GM12865 (cell line): Measurements from ENCODE around the gene SPRY1.

Experiments used
- DNase-seq: peaks from one replicate; pipeline ENCODE4 v3.0.0; 2010; ENCODE audit warnings: low read depth
- H3K4me3 ChIP-seq: 2 replicates; pipeline ENCODE4 v1.5.1; 2011; ENCODE audit warnings: mild to moderate bottlenecking, low read depth, low read length, control low read depth
- TF ChIP-seq, protein P1 (sequence below): IDR thresholded peaks from 2 replicates; pipeline ENCODE4 v1.5.1; 2011; ENCODE audit warnings: low read length, control low read depth, low read depth, inconsistent platforms; ENCODE audit not compliant: insufficient read depth; ENCODE audit errors: missing control alignments

Gene SPRY1, protein sequence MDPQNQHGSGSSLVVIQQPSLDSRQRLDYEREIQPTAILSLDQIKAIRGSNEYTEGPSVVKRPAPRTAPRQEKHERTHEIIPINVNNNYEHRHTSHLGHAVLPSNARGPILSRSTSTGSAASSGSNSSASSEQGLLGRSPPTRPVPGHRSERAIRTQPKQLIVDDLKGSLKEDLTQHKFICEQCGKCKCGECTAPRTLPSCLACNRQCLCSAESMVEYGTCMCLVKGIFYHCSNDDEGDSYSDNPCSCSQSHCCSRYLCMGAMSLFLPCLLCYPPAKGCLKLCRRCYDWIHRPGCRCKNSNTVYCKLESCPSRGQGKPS

DNA sequence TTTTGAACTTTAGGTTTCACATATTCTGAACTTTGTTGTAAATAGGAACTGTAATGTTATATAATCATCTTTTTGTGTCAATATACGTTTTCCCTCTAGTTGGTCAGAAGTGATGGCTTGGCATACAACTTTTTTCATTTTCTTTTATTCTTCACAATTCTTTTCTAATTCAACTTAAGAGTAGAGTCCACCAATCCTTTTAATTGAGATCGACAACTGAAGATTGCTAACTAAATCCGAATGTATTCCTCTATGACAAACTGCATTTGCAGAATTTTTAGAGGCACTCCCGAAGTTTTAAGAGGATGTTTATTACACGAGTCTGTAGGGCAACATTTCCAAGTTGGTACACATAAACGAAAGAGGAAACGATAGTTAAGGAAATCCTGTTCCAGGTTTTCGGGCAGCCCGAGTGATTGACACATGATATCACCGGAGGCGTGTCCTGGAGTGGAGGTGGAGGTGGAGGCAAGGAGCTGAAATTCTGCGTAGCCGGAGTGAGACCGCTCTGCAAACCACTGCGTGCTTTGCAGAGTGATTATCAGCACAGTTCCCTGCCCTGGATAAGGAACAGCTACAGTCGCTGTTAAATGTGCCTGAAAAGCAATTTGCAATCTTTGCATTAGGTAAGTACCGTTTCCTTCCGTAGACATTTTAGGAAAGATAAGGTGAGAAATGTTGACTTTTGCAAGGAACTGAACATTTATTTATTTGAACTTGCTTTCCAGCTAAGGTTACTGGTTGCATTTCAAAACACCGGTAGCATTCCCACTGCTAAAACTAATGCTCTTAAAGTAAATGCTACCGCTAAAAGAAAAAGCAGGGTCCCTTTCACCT, at the start of gene SPRY1:
Gene SPRY1, plus strand, starts transcription at position 489 of the 837 bp plus-strand sequence. CDS start 4,797 bp downstream, outside the sequence.
- TF ChIP-seq, protein P1, sequence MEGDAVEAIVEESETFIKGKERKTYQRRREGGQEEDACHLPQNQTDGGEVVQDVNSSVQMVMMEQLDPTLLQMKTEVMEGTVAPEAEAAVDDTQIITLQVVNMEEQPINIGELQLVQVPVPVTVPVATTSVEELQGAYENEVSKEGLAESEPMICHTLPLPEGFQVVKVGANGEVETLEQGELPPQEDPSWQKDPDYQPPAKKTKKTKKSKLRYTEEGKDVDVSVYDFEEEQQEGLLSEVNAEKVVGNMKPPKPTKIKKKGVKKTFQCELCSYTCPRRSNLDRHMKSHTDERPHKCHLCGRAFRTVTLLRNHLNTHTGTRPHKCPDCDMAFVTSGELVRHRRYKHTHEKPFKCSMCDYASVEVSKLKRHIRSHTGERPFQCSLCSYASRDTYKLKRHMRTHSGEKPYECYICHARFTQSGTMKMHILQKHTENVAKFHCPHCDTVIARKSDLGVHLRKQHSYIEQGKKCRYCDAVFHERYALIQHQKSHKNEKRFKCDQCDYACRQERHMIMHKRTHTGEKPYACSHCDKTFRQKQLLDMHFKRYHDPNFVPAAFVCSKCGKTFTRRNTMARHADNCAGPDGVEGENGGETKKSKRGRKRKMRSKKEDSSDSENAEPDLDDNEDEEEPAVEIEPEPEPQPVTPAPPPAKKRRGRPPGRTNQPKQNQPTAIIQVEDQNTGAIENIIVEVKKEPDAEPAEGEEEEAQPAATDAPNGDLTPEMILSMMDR, result no peak
- peak within 1 kb of the TSS; percentile 86 for H3K4me3 ChIP-seq
- peak; percentile 82 for DNase-seq

DNA sequence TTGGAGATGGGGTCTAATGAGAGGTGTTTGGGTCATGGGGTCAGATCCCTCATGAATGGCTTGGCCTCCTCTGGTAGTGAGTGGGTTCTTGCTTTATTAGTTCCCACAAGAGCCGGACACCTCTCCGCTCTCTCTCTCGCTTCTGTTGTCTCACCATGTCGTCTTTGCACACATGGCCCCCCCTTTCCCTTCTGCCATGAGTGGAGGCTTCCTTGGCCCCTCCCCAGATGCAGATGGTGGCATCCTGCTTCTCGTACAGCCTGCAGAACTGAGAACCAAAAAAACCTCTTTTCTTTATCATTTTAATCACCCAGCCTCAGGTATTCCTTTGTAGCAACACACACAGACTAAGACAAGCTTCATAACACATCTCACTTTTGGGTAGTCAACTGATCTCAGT, 49.6 kb upstream of the SPRY1 start:
- no peak overlapping the region for H3K4me3 ChIP-seq
- TF ChIP-seq, protein P1, result no peak
- DNase-seq, result no peak

DNA sequence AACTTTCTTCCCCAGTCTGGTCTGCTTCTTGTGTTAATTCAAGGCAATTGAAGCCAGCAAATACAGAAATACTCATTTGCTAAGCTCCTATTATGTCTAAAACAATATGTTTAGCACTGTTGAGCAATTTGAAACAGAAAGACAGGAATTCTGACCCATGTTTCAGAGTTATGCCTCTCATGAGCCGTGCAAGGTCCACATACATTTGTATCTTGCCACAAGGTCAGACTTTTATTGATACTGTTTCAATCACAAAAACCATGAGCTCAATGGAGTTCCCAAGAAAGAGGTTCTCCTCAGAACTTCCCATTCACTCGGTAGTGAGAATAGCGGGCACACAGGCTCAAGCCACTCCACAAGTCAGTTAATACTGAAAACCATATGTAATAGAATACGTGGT, 47.6 kb upstream of the SPRY1 start:
- TF ChIP-seq, protein P1, result no peak
- no peak for DNase-seq
- H3K4me3 ChIP-seq, result no peak overlapping the region

DNA sequence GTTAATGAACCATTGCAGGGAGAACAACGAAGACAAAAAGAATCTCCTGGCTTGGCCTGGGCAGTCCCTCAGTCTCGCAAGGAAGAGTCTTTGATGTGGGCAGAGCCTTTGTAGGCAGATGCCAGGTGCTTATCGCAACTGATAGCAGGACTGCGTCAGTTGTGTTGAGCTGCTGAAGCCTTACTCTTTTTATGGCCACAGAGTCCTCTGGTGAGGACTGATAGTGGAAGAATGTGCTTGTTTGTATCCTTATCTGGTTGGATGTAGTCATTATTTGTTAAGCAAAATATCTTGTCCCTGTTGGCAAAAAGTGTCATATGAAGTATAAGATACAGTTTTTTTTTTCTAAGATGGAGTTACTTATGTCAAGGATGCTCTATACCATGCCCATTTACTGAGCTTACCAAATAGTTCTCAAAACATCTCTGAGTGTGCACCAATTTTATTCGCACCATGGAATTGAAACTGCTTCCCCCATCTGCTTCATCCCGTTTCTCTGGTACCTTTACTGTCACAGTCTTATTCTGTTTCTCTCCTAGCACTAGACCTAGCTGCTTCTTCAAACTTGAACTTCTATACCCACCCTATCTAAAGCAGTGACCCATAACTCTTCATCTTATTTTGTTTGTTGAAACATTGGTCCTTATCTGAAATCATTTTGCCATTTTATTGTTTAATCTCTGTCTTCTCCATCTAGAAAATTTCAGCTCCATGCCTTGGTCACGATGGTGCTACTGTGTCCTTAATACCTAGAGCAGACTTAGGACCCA, 47.0 kb upstream of the SPRY1 start:
- TF ChIP-seq, protein P1, result no peak
- DNase-seq, result no peak

DNA sequence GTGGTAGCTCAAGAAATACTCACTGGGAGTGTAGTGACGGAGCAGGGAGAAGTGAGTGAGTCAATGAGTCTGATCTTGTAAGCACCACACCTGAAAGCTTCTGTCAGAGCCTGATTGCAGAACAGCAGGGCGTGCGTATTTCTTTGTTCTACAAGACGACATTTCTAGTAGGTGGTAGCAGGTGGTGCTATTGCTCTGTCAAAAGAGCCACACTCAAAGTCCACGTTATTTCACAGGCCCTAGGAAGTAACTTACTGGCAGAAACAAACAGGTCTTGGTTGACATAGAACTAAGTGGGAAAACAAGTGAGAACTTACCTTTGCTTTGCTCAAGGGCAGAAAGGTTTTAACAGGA, 46.4 kb upstream of the SPRY1 start:
- DNase-seq, result peak; percentile 32
- H3K4me3 ChIP-seq, result no peak overlapping the region
- TF ChIP-seq, protein P1, result no peak

More for the DNA sequence above, 47.0 kb upstream of the SPRY1 start:
- H3K4me3 ChIP-seq, result no peak overlapping the region

DNA sequence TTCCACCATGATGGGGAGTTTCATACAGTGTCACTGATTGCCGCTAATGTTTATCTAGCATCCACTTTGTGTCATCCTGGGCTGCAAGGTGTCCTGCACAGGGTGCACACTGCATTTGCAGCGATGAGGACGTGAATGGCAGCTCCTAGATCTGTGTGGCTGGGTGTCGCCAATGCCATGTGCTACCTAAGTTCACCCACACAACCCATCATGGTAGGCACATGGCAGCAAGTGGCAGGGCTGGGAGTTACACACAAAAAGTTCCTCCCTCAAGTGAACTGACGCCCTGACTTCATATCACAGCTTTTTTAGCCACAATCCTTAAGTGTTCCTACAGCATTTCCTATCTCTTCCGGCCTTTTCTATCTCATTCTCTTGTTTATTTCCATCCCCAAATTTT, 45.9 kb upstream of the SPRY1 start:
- no peak overlapping the region for H3K4me3 ChIP-seq
- no peak for DNase-seq
- TF ChIP-seq, protein P1, result no peak
